Small intestine (tissue), 4 donors: ENCODE measurements around the gene PPP1R15A. TPM values are rescaled to one million over a fixed set of nuclear protein-coding genes. Genes with fewer than 3 reads are reported as not detected.

Experiments
- polyA plus RNA-seq, 4 donors: library from polyadenylated mRNA; stranded (reverse) in 3 of 4; unstranded in 1 of 4; fragments of 200-250 nt in 3 of 4; fragments of 120-200 nt in 1 of 4; gene quantifications; one replicate each; pipeline versions ENCODE4 v1.2.1 to v1.2.3, GENCODE V29; 2013
- donor health status: healthy with polysubstance abuse.
- donor health status: Bipolar disorder and iron deficiency.
- donor health status: healthy.

PPP1R15A gene
- polyA plus RNA-seq, 4 donors, result 52.8 to 73.0 (median 60.6) TPM

Other genes starting within 250 kb of the PPP1R15A start
- 10 to 100 TPM in 3 of 4 donors, 1 to 10 TPM in 1; 7.1 to 40.3 (median 23.9) TPM for gene DBP, start 235.0 kb upstream of the PPP1R15A start, polyA plus RNA-seq
- 10 to 100 TPM in 1 of 4 donors, 1 to 10 TPM in 3; 3.8 to 21.2 (median 6.5) TPM for gene CA11, start 226.2 kb upstream of the PPP1R15A start, polyA plus RNA-seq
- under 1 TPM in 2 of 4 donors, not detected in 2; 0.24 to 0.32 TPM for gene NTN5, start 199.4 kb upstream of the PPP1R15A start, polyA plus RNA-seq
- gene FUT2, start 176.4 kb upstream of the PPP1R15A start, polyA plus RNA-seq, result 100 to 1,000 TPM in 3 of 4 donors, 10 to 100 TPM in 1; 64.8 to 201 (median 117) TPM
- gene MAMSTR, start 152.7 kb upstream of the PPP1R15A start, polyA plus RNA-seq, result 1 to 10 TPM in 2 of 4 donors, under 1 TPM in 1, not detected in 1; 0.89 to 7.7 (median 1.1) TPM
- gene RASIP1, start 131.8 kb upstream of the PPP1R15A start, polyA plus RNA-seq, result 10 to 100 TPM in 1 of 4 donors, 1 to 10 TPM in 3; 1.3 to 13.5 (median 4.1) TPM
- gene IZUMO1, start 125.5 kb upstream of the PPP1R15A start, polyA plus RNA-seq, result under 1 TPM in 2 of 4 donors, not detected in 2; 0.31 to 0.45 TPM
- 1 to 10 TPM in 2 of 4 donors, under 1 TPM in 2; 0.22 to 7.8 (median 1.1) TPM for gene FUT1, start 119.8 kb upstream of the PPP1R15A start, polyA plus RNA-seq
- gene FGF21, start 116.9 kb upstream of the PPP1R15A start, polyA plus RNA-seq, result under 1 TPM in 1 of 4 donors, not detected in 3; 0.09 TPM
- gene BCAT2, start 61.4 kb upstream of the PPP1R15A start, polyA plus RNA-seq, result 10 to 100 TPM; 16.2 to 70.9 (median 30.2) TPM
- 100 to 1,000 TPM in 1 of 4 donors, 10 to 100 TPM in 1, 1 to 10 TPM in 1, not detected in 1; 4.4 to 102 (median 11.6) TPM for gene HSD17B14, start 35.9 kb upstream of the PPP1R15A start, polyA plus RNA-seq
- 10 to 100 TPM in 2 of 4 donors, 1 to 10 TPM in 2; 4.0 to 20.3 (median 12.8) TPM for gene PLEKHA4, start 3.8 kb upstream of the PPP1R15A start, polyA plus RNA-seq
- under 1 TPM in 2 of 4 donors, not detected in 2; 0.10 to 0.38 TPM for gene TULP2, start 26.3 kb downstream of the PPP1R15A start, polyA plus RNA-seq
- gene NUCB1, start 27.9 kb downstream of the PPP1R15A start, polyA plus RNA-seq, result 100 to 1,000 TPM; 102 to 359 (median 228) TPM
- gene DHDH, start 61.3 kb downstream of the PPP1R15A start, polyA plus RNA-seq, result 10 to 100 TPM in 2 of 4 donors, 1 to 10 TPM in 2; 2.9 to 36.2 (median 13.8) TPM
- 100 to 1,000 TPM; 138 to 199 (median 162) TPM for gene BAX, start 82.5 kb downstream of the PPP1R15A start, polyA plus RNA-seq
- 1,000 to 10,000 TPM; 4,142 to 9,292 (median 8,268) TPM for gene FTL, start 92.9 kb downstream of the PPP1R15A start, polyA plus RNA-seq
- gene GYS1, start 120.9 kb downstream of the PPP1R15A start, polyA plus RNA-seq, result 10 to 100 TPM; 16.2 to 40.0 (median 25.0) TPM
- 100 to 1,000 TPM in 1 of 4 donors, 10 to 100 TPM in 3; 45.4 to 108 (median 57.3) TPM for gene RUVBL2, start 121.5 kb downstream of the PPP1R15A start, polyA plus RNA-seq
- gene LHB, start 144.7 kb downstream of the PPP1R15A start, polyA plus RNA-seq, result 10 to 100 TPM in 1 of 4 donors, 1 to 10 TPM in 2, under 1 TPM in 1; 0.12 to 40.5 (median 5.2) TPM
- not detected for gene CGB3, start 151.9 kb downstream of the PPP1R15A start, polyA plus RNA-seq
- gene CGB2, start 159.5 kb downstream of the PPP1R15A start, polyA plus RNA-seq, result not detected
- gene CGB1, start 164.5 kb downstream of the PPP1R15A start, polyA plus RNA-seq, result not detected
- under 1 TPM in 1 of 4 donors, not detected in 3; 0.09 TPM for gene CGB5, start 171.4 kb downstream of the PPP1R15A start, polyA plus RNA-seq
- not detected for gene CGB8, start 176.7 kb downstream of the PPP1R15A start, polyA plus RNA-seq
- under 1 TPM in 2 of 4 donors, not detected in 2; 0.03 to 0.13 TPM for gene CGB7, start 185.3 kb downstream of the PPP1R15A start, polyA plus RNA-seq
- under 1 TPM in 1 of 4 donors, not detected in 3; 0.34 TPM for gene NTF4, start 192.4 kb downstream of the PPP1R15A start, polyA plus RNA-seq
- under 1 TPM in 1 of 4 donors, not detected in 3; 0.03 TPM for gene KCNA7, start 200.3 kb downstream of the PPP1R15A start, polyA plus RNA-seq
- gene SNRNP70, start 213.0 kb downstream of the PPP1R15A start, polyA plus RNA-seq, result 100 to 1,000 TPM; 159 to 237 (median 223) TPM
- 10 to 100 TPM in 2 of 4 donors, 1 to 10 TPM in 2; 7.7 to 21.9 (median 14.5) TPM for gene LIN7B, start 241.9 kb downstream of the PPP1R15A start, polyA plus RNA-seq
- gene C19orf73, start 246.7 kb downstream of the PPP1R15A start, polyA plus RNA-seq, result 1 to 10 TPM; 1.4 to 7.6 (median 4.4) TPM
- gene PPFIA3, start 247.1 kb downstream of the PPP1R15A start, polyA plus RNA-seq, result 10 to 100 TPM in 3 of 4 donors, 1 to 10 TPM in 1; 2.8 to 48.6 (median 30.1) TPM